Stimulated activated CD8-positive, alpha-beta memory T cell treated with anti-CD3 and anti-CD28 coated beads, Interleukin-2, amount 100 ng/mL, for 1 hour (primary cell): ENCODE measurements around the gene SMIM21.

Source experiments
- DNase-seq, 2 donors: peaks; one replicate each; pipeline ENCODE4 v3.0.0-alpha.2; 2020; ENCODE audit warnings: low read depth in 2 of 2

SMIM21 gene

DNA sequence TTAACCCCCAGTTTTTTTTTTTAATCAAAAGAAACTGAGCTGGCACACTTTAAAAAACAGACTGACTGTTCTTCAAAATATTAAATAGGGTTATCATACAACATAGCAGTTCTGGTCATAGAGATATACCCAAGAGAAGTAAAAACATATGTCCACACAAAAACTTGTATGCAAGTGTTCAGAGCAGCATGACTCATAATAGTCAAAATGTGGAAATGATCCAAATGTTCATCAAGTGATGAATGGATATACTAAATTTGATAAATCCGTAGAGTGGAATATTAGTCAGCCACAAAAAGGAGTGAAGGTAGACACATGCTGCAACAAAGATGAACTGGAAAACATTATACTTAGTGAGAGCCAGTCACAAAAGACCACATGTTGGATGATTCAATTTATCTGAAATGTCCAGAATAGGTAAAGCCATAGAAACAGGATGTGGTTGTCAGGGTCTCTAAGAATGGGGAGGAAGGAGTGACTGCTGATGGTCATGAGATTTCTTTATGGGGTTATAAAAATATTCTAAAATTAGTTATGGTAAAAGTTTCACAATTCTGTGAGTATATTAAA lies 5.1 kb downstream of the SMIM21 start:
- no peak for DNase-seq

GRCh38 chr18:75421656-75422055 lies 5.8 kb downstream of the SMIM21 start:
- DNase-seq = no peak

DNA sequence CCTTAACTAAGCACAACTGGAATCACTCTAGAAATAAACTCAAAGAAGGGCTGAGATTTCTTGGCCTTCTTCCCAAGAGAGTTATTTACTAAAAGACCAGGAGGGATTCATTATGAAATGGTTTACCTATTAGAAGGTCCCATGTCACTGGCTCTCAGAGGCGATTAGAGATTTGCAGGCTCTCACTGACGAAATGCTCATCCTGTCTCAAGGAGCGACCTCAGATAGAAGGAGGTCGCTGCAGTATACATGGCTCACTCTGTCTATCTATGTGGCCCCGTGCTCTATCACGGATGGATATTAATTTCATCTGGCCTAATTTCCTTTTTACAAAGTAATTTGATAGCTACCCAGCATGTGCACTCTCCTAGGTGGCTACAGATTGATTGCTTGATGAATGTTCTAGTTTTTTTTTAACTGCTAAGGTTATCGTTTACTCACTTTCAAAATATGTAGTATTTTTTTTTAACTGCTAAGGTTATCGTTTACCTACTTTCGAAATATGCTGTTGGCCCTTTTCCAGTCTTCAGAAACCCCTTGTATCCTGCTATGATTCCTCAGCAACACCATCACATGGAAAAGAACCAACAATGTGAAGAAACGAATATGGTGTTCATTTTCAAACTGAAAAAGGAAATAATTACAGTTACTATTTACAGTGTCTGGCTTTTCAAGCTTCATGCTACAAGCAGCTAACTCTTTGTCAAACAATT lies 9.1 kb downstream of the SMIM21 start:
- DNase-seq = no peak

GRCh38 chr18:75410611-75411010 lies 16.9 kb downstream of the SMIM21 start:
- DNase-seq = no peak

DNA sequence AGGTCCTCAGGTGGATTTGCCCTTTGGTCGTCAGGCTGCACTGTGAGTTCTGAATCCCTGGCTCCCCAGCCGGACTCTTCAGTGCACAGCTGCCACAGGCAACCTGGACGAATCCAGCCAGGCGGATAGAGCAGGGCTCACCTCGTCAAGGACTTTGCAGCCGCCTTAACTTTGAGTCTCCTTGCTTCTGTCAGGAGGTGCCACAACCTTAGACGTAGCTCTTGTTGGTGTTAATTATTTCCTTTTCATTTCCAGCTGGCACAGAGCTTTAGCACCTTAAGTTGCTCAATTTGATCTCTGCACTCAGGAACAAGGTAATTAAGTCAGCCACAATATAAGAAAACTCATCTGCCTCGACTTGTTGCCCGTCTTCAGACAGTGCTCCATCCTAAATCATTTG lies 17.7 kb downstream of the SMIM21 start:
- no peak for DNase-seq

- DNase-seq = no peak
Measured at GRCh38 chr18:75408554-75409506, 18.7 kb downstream of the SMIM21 start.

GRCh38 chr18:75407468-75408437 lies 19.8 kb downstream of the SMIM21 start:
- DNase-seq = no peak

DNA sequence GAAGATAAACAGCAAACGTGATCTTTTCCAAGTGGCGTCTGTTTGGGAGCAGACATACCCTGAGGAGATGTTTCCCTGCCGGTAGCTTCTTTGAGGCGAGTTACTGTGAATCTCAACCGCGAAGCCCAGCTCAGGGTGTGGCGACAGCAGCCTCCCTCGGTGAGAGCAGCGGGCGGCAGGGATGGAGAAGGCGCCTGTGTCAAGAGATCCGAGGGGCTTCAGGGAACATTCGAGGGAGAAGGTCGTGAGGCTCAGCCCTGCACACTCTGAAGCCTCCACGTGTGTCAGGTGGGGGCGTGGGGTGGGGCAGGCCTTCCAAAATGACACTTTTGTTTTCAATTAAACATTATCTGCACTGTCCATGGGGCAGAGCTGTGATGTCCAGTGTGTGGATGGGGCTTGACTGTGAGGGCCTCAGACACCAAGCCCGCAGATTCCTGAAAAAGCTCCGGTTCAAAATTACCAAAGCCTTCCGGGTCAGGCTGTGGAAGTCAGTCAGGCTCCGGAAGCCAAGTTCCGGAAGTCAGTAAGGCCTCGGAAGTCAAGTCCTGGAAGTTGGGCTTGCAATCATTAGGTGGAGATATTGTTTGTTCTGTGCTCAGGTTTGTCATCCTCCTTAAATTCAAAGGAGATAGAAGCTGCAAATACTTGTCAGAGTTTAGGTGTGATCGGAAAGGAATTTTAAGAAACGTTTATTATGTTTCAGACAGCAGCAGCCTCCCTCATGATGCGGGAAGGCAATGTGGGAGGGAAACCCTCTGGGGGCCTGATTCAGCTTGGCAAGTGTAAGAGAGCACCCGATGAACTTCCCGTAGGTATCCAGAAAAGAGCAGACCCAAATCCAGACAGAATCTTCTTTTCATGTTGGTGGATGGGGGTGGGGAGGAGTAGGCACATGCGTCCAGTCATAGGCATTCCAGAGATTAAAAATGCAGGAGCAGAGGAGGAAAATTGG lies 20.7 kb downstream of the SMIM21 start:
- no peak for DNase-seq

GRCh38 chr18:75405351-75405750 lies 22.2 kb downstream of the SMIM21 start:
- no peak for DNase-seq

- DNase-seq = no peak
Measured at GRCh38 chr18:75400366-75400765, 27.1 kb downstream of the SMIM21 start.

DNA sequence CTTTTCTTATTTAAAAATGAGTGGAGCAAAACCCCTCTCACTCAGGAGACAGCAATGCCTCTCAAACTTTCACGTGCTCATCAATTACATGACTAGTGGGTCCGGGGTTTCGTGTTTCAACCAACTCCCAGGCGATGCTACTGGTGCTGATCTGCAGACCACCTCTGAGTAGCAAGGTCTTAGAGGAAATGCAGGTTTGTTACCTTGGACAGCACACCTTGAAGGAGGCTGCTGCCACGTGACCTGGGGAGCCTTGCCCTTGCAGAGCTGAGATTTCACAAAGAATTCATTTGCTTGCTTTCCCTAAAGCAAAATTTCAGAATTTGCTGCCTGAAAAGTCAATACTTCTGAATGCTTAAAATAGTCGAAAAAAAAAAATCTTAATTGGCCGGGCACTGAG lies 32.4 kb downstream of the SMIM21 start:
- no peak for DNase-seq

DNA sequence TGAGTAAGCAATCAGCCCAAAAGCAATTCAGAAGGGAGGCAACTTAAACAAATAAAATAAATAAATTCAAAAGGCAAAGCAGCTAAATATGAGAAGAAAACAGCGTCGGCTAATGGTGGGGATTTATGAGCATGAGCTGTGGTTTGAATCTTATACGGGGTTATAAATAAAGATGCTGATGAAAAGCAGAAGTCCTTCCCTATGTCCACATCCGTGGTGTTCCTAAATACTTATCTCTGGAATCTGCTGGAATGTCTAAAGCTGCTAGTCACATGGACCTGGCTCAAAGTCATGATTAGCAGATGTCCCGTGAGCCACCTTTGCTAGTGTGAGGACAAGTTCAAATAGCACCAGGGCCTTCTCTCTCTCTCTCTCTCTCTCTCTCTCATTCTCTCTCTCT lies 33.8 kb downstream of the SMIM21 start:
- no peak for DNase-seq

- DNase-seq = no peak
Measured at GRCh38 chr18:75392226-75392578, 35.3 kb downstream of the SMIM21 start.

DNA sequence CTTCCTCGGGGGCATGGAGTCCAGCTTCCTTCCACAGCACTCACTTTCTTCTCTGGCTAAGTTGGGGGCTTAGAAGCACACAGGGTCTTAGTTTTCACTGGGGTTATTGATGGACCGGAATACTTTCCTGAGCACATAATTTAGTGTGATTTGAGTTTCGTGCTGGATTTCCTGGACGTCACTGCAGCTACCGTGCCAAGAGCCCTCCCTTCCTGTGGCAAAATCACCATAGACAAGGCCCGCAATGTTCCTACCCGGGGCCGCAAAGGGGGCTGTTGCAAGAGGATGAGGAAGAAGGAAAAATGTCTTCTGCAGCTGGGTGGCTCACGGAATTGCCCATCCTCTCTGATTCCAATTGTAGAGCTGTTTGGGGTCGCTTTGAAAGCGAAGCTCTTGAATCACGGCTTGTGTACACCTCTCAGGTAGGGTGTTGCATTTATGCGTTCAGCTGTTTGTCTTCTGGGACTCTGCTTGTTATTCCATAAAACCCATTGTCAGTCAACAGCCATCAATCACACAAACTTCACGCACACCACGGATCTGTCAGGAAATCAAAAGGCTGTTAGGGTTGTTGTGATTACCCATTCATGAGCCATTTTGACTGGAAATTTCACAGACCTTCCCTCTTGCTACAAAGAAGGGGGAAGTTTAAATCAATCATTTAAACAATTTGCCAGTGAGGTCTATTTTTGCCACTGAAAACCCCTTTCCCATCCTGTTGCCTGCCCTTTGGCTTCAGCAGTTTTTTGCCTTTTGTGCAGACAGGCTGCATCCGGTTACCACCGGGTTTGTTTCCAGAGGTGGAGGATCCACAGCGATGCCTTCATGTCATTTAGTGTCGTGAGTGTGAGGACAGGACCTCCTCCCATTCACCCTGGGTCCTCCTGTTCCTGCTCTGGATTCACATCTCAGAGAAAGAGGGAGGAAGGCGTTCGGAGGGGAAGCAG lies 36.0 kb downstream of the SMIM21 start:
- no peak for DNase-seq

DNA sequence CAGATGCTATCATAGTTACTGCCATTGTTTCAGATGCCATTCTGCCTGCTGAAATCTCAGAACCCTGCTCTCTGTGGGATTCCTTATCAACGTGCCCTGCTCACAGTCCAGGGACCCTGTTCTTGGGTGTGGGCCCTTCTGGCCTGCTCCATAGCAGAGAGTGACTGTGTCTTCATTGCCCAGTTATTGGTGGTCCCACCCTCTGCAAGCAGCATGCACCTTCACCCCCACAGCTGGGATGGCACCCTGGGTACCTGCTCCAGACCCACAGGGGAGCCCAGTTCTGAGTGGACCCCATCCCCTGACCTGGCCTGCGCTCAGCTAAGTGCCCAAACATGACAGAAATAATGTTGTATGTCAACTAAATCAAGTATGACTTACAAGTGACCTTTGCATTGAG lies 36.6 kb downstream of the SMIM21 start:
- no peak for DNase-seq

DNA sequence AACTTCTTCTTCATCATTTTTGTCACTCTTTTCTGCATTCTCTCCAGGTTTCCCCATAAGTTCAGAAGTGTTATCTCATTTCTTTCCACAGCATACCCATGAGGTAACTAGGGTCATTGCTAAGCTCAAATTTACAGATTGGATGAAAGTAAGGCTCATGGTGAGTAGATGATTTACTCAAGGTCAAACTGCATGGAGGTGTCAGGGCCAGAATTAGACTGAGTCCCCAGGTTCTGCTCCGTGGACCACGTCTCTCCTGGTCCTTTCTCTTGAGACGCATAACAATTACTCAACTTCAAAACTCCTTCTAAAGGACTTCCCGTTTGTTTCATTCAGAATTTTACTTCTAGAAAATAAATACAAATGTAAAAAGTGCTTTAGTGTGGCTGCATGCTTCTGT lies 43.4 kb downstream of the SMIM21 start:
- DNase-seq = no peak

DNA sequence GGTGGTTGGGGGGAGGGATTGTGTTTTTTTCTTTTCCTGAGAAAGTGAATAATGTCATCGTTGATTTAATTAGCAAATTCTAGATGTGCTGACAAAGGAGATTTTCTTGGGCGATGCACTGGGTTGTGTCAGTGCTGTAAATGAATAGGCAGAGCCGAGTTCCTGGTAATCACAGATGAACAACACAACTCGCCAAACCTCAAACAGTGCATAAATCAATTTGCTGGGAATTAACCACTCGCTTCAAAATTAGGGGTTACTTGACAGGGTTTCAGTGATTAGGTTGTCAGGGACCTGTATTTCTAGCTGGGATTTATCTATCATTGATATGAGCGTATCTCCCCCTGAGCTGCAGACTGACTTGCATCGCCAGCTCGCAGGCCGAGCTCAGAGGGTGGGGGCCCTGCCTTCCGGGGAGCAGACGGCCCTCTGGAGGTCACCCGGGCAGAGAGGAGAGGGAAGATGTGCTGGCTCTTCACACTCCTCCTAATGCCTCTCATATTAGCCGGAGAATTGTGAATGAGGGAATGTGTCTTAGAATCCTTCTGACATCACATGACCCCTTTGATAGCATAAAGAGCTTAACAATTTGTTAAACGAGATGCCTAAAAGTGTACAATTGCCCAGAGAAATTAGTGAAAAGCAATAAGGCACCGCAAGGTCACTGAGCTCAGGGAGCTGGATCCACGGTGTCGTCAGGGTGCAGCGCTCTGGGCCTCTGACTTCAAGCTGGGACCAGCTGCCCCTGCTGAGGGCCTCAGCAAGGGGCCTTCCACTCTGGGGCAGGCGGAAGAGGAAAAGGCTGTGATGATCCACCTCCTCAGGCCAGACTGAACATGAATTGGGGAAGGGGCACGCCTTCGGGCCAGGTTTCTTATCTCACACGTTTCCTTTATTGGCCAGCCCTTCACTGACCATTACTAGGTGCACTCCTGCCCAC lies 48.9 kb downstream of the SMIM21 start:
- DNase-seq = no peak

GRCh38 chr18:75377926-75378325 lies 49.6 kb downstream of the SMIM21 start:
- no peak for DNase-seq
